Measurements from ENCODE around the gene DBP.

The DBP gene

DNA sequence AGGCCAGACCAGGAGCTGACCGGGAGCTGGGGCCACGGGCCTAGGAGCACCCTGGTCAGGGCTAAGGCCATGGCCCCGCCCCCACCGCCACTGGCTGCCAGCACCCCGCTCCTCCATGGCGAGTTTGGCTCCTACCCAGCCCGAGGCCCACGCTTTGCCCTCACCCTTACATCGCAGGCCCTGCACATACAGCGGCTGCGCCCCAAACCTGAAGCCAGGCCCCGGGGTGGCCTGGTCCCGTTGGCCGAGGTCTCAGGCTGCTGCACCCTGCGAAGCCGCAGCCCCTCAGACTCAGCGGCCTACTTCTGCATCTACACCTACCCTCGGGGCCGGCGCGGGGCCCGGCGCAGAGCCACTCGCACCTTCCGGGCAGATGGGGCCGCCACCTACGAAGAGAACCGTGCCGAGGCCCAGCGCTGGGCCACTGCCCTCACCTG is 11.3 kb downstream of the DBP start:
- Histone ChIP-seq H3K4me3 (no peak overlapping the region), H3K27ac (no peak overlapping the region)
- DNase-seq (ENCODE audit: low spot score) = no peak
- TF ChIP-seq, protein P1, sequence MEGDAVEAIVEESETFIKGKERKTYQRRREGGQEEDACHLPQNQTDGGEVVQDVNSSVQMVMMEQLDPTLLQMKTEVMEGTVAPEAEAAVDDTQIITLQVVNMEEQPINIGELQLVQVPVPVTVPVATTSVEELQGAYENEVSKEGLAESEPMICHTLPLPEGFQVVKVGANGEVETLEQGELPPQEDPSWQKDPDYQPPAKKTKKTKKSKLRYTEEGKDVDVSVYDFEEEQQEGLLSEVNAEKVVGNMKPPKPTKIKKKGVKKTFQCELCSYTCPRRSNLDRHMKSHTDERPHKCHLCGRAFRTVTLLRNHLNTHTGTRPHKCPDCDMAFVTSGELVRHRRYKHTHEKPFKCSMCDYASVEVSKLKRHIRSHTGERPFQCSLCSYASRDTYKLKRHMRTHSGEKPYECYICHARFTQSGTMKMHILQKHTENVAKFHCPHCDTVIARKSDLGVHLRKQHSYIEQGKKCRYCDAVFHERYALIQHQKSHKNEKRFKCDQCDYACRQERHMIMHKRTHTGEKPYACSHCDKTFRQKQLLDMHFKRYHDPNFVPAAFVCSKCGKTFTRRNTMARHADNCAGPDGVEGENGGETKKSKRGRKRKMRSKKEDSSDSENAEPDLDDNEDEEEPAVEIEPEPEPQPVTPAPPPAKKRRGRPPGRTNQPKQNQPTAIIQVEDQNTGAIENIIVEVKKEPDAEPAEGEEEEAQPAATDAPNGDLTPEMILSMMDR (IDR thresholded peaks at IDR 0.05) = no peak

DNA sequence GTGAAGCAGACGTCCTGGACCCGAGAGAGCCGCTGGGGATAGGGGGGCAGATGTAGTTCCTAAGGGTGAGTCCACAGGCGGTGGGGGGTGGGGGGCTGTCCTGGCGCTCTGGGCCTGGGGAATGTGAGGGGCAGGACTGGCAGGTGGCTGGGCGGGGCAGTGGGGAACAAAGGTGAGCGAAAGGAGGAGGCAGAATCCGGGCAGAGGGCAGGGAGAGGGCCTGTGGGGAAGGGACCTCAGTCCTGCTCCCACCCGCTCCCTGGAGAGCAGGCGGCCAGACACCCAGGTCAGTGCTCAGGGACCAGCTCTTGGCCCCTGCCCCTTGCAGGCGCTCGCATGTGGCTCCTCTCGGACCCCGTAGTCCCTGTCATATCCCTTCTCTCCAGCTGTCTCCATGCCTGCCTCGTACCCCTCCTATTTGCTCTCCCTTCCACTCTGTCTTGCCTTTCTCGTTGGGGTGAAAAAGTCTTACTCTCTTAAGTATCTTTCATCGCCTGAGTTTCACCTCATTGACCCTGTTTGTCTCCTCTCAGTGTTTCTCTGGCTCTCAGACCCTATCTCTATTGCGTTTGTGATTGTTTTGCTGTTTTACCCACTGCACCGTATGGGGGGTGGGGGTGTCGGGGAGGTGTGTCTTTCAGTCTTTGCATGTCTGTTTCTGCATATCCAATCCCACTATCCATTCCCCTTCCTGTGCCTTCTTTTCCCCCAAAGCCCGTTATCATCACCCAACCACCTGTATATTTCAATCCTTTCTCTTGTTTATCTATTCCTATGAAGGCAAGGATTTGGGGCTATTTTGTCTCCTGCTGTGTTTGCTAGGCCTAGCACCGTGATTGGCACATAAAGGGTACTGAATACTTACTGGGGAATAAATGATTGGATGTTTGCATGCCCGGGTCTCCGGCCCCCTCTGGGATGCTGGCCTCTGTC is 12.1 kb downstream of the DBP start:
- DNase-seq (ENCODE audit: low spot score) = no peak
- peak overlapping the region; percentile 62 for H3K4me3 ChIP-seq
- TF ChIP-seq, protein P1 (IDR thresholded peaks at IDR 0.05) = no peak
- peak overlapping the region; percentile 69 to 70 for H3K27ac ChIP-seq

- DNase-seq (ENCODE audit: low spot score) = peak; percentile 98
- Histone ChIP-seq H3K27ac (peak overlapping the region; percentile 69 to 70), H3K4me3 (peak overlapping the region; percentile 62)
- TF ChIP-seq, protein P1 (IDR thresholded peaks at IDR 0.05) = no peak
Measured at GRCh38 chr19:48624067-48624594, 13.0 kb downstream of the DBP start.

- TF ChIP-seq, protein P1 (IDR thresholded peaks at IDR 0.05) = no peak
- Histone ChIP-seq H3K4me3 (peak overlapping the region; percentile 62), H3K27ac (peak overlapping the region; percentile 69 to 70)
- no peak for DNase-seq (ENCODE audit: low spot score)
Measured at GRCh38 chr19:48623556-48624066, 13.6 kb downstream of the DBP start.

DNA sequence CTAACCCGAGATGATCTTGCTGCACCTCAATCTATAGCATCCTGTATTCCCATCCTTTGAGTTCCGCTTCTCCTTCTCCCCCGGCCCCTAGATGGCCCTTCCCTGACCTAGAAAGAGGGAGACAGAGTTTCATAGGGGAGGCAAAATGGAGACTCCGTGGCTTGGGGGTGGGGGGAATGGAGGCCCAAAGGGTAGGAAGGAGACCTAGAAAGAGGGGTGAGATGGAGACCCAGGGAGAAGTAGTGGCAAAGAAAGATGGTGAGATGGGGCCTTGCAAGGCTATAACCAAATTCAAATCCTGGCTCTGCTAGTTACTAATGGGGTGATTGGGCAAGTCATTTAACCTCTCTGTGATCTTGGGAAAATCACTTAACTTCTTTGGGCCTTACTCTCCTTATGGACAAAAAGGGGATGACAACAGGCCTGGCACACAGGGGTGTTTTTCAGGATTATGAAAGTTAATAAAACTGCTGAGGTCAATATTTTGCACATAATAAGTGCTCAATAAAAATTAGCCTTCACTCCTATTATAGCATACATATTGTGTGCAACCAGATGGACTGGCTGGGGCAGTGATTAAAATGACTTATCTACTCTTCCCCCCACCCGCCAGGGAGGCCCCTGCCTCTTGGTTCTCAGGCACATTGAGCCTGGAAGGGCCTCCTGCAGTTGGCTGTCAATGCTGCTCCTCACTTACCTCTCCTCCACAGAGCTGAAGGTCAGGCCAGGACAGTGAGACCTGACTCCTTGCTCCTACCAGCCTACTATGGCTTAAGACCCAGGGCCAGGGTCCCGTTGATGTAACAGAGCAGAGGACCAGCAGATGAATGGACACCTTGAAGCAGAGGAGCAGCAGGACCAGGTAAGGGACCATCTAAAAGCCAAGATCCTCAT is 17.2 kb downstream of the DBP start:
- Histone ChIP-seq H3K27ac (peak overlapping the region; percentile 91 to 95), H3K4me3 (peak overlapping the region; percentile 92)
- TF ChIP-seq, protein P1 (IDR thresholded peaks at IDR 0.05) = no peak
- DNase-seq (ENCODE audit: low spot score) = no peak

- TF ChIP-seq, protein P1 (IDR thresholded peaks at IDR 0.05) = no peak
- Histone ChIP-seq H3K4me3 (peak within 1 kb of the TSS; percentile 92), H3K27ac (peak within 1 kb of the TSS; percentile 91 to 95)
- DNase-seq (ENCODE audit: low spot score) = peak; percentile 99
Measured at GRCh38 chr19:48618916-48619691, 18.1 kb downstream of the DBP start, which contains the start of the genes RPL18 and SPHK2. TSS of gene RPL18 (minus strand) at chr19:48619178. CDS start at chr19:48619143, 35 bp downstream. TSS of gene SPHK2 (plus strand) at chr19:48619506. CDS start at chr19:48620515, 1,009 bp downstream.
